Thyroid gland (tissue), 4 donors: ENCODE measurements around the gene GALNT9.

ENCODE experiments used
- POLR2A ChIP-seq, 2 donors: fragments of 450-650 bp; IDR thresholded peaks; one replicate each; pipeline ENCODE4 v1.6.1; 2017; ENCODE audit warnings: antibody characterized with exemption in 2 of 2, mild to moderate bottlenecking in 2 of 2, moderate library complexity in 1 of 2
- TF ChIP-seq, protein P1 (sequence below), 6 experiments: fragments of 200-600 bp in 3 of 6; fragments of 450-650 bp in 3 of 6; sonication (generic) in 3 of 6; IDR thresholded peaks; one replicate each; pipeline ENCODE4 v1.5.1; 2016 to 2019; ENCODE audit warnings: antibody characterized with exemption in 6 of 6, mild to moderate bottlenecking in 2 of 6, inconsistent platforms in 1 of 6, moderate library complexity in 1 of 6

- TF ChIP-seq, protein P1, sequence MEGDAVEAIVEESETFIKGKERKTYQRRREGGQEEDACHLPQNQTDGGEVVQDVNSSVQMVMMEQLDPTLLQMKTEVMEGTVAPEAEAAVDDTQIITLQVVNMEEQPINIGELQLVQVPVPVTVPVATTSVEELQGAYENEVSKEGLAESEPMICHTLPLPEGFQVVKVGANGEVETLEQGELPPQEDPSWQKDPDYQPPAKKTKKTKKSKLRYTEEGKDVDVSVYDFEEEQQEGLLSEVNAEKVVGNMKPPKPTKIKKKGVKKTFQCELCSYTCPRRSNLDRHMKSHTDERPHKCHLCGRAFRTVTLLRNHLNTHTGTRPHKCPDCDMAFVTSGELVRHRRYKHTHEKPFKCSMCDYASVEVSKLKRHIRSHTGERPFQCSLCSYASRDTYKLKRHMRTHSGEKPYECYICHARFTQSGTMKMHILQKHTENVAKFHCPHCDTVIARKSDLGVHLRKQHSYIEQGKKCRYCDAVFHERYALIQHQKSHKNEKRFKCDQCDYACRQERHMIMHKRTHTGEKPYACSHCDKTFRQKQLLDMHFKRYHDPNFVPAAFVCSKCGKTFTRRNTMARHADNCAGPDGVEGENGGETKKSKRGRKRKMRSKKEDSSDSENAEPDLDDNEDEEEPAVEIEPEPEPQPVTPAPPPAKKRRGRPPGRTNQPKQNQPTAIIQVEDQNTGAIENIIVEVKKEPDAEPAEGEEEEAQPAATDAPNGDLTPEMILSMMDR (IDR thresholded peaks at IDR 0.05) = no peak
- no peak for TF ChIP-seq POLR2A (IDR thresholded peaks at IDR 0.05)
These were observed 168.8 kb downstream of the GALNT9 start for GRCh38 chr12:132160601-132161035.
